Stimulated activated naive CD8-positive, alpha-beta T cell treated with anti-CD3 and anti-CD28 coated beads, Interleukin-15, Interleukin-2, amounts not matched to agents 100 U/mL and 50 U/mL, for 24 hours (primary cell): ENCODE measurements around the gene C16orf82.
A peak's percentile ranks its signal among the peaks of the same experiment; 100 is the strongest.

Source experiments
- ATAC-seq: fragments of 150-1000 bp; cut with Tn5 transposase; one replicate; pipeline ENCODE4 v1.10.0; 2021
- DNase-seq: peaks from one replicate; pipeline ENCODE4 v3.0.0; 2021

The C16orf82 gene

GRCh38 chr16:27088216-27088615 is 21.5 kb downstream of the C16orf82 start:
- DNase-seq (no peak), ATAC-seq (no peak)

GRCh38 chr16:27096375-27096774 is 29.6 kb downstream of the C16orf82 start:
- DNase-seq (no peak), ATAC-seq (no peak)

- ATAC-seq (no peak), DNase-seq (no peak)
Measured at GRCh38 chr16:27097800-27098230, 31.1 kb downstream of the C16orf82 start.

- ATAC-seq (no peak), DNase-seq (no peak)
Measured at GRCh38 chr16:27098366-27099049, 31.8 kb downstream of the C16orf82 start.

- ATAC-seq (no peak), DNase-seq (no peak)
Measured at GRCh38 chr16:27102701-27103575, 36.2 kb downstream of the C16orf82 start.

- DNase-seq (no peak), ATAC-seq (no peak)
Measured at GRCh38 chr16:27103954-27104353, 37.2 kb downstream of the C16orf82 start.

- DNase-seq (no peak), ATAC-seq (no peak)
Measured at GRCh38 chr16:27106305-27106704, 39.6 kb downstream of the C16orf82 start.

GRCh38 chr16:27107185-27107592 is 40.5 kb downstream of the C16orf82 start:
- ATAC-seq (no peak), DNase-seq (no peak)

GRCh38 chr16:27108051-27108770 is 41.5 kb downstream of the C16orf82 start:
- ATAC-seq, result no peak

GRCh38 chr16:27108826-27109665 is 42.3 kb downstream of the C16orf82 start:
- DNase-seq (no peak), ATAC-seq (no peak)

More at GRCh38 chr16:27108051-27108770, 41.5 kb downstream of the C16orf82 start:
- DNase-seq, result no peak

GRCh38 chr16:27109666-27110523 is 43.2 kb downstream of the C16orf82 start:
- DNase-seq (peak; percentile 92), ATAC-seq (peak; percentile 79)

GRCh38 chr16:27110524-27110896 is 43.8 kb downstream of the C16orf82 start:
- DNase-seq (no peak), ATAC-seq (no peak)

GRCh38 chr16:27111486-27111885 is 44.8 kb downstream of the C16orf82 start:
- DNase-seq (no peak), ATAC-seq (no peak)

GRCh38 chr16:27112093-27112811 is 45.5 kb downstream of the C16orf82 start:
- no peak for ATAC-seq
- no peak for DNase-seq

- DNase-seq (no peak), ATAC-seq (peak; percentile 11)
Measured at GRCh38 chr16:27113341-27113841, 46.7 kb downstream of the C16orf82 start.

- ATAC-seq, result no peak
- no peak for DNase-seq
Measured at GRCh38 chr16:27114006-27114405, 47.3 kb downstream of the C16orf82 start.

- DNase-seq, result no peak
- no peak for ATAC-seq
Measured at GRCh38 chr16:27118526-27118925, 51.8 kb downstream of the C16orf82 start.
